A673 (cell line): ENCODE measurements around the gene CDH1.

ENCODE experiments used
- CTCF ChIP-seq: fragments of 300-800, 200-600 bp; sonication (generic); conservative IDR thresholded peaks from 2 replicates; pipeline ENCODE4 v1.5.1; 2017; ENCODE audit warnings: low read depth, mild to moderate bottlenecking, antibody characterized with exemption, low read length, moderate library complexity, mixed read lengths
- EZH2 ChIP-seq: fragments of 200-600 bp; sonication (generic); IDR thresholded peaks from 2 replicates; pipeline ENCODE4 v1.6.1; 2017; ENCODE audit warnings: borderline replicate concordance, low read depth, mild to moderate bottlenecking, mixed read lengths, antibody characterized with exemption, low read length; ENCODE audit not compliant: poor library complexity, severe bottlenecking

GRCh38 chr16:68732741-68733399 is 4.2 kb upstream of the CDH1 start:
- TF ChIP-seq CTCF (no peak), EZH2 (no peak)
